ENCODE measurements around the gene NRROS.

DNA sequence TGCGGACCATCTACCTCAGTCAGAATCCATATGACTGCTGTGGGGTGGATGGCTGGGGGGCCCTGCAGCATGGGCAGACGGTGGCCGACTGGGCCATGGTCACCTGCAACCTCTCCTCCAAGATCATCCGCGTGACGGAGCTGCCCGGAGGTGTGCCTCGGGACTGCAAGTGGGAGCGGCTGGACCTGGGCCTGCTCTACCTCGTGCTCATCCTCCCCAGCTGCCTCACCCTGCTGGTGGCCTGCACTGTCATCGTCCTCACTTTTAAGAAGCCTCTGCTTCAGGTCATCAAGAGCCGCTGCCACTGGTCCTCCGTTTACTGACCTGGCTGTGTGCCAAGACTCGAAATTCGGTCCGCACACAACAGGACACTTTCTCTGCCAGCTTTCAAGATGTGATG is 21.9 kb downstream of the NRROS start:
- no peak for TF ChIP-seq POLR2A (IDR thresholded peaks at IDR 0.05)
- TF ChIP-seq CTCF (IDR thresholded peaks at IDR 0.05), result no peak

Measured in esophagus squamous epithelium (tissue), 4 donors.